GM21717 (cell line): ENCODE data around the gene SLC9A8.
"Not testable (repeated sequence)": the region's sequence is repeated elsewhere in the genome, so short reads cannot be mapped to it uniquely, and the experiment has no call there.

Experiments
- ATAC-seq: cut with Tn5 transposase; IDR thresholded peaks from one replicate; pipeline ENCODE4 v1.9.1; 2021; ENCODE audit warnings: mild to moderate bottlenecking, moderate library complexity; ENCODE audit not compliant: unreplicated experiment

The SLC9A8 gene

DNA sequence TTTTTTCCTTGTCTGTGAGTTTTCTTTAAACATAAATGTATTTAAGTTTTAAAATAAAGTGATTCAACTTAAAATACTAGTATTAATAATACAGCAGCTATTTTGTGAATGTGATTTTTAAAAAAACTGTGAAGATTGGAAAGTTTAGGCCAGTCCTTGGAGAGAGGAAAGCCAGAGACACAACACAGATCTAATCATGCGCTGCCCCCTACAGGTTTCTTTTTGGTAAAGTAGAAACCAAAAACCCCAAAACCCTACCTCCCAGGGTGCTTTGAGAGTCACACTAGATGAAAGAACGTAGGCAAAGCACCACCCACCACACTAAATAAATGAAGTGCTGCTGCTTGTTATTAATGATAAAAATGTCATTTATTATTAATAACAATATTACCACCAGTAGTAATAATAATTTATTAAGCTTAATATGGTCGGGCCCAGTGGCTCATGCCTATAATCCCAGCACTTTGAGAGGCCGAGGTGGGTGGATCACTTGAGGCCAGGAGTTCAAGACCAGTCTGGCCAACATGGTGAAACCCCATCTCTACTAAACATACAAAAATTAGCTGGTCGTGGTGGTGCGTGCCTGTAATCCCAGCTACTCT lies 33.7 kb downstream of the SLC9A8 start:
- ATAC-seq = no peak

DNA sequence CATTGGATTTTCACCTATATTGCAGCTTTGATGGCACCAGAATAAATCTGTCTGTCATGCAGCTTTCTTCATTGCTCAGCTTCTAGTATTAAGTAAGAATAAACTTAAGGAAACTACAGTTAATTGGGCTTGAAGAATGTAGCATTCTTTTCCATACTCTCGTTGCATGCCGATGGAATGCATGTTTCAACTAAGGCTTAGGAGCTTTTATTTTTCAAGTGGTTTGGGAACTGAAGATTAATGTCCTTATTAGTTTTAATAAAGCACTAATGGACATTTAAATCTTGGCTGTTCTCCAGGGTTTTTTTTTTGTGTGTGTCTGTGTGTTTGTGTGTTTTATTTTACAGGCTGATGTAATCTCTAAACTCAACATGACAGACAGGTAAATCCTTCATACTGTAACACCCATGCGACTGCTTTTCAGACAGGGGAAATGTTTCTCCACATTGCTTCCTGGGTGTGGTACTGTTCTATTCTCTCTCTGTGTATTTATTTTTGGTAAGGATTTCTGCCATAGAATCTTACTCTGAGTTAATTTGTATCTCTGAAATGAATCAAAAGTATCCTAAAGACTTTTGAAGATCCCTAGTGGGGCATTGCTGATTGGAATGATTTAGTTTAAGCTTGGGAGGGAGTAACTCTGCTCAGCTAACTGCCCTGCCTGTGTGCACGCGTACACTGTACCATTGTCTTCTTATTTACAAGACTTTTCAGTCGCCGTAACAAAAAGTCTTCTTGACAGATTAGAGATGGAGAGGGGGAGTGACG lies 38.0 kb downstream of the SLC9A8 start:
- ATAC-seq = no peak

DNA sequence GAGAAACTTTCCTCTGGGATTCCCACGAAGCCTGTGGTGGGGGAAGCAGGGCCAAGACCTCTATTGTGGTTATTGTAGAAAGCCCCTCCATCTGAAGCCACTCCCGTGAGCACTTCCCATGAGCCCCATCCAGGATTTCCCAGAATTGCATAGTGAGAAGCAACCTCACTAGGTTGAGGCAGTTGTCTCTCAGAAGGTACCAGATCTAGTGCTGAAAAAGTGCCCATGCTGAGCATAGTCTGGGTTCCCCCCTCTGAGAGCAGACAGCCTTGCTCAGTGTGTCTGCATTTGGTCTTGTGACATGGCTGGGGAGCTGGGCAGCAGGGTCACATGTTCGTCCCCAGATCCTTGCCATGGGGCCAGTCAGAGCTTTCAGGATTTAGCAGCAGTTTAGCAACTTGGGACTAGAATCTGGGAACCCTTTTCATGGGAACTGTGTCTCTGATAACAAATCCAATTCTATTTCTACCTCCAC lies 38.6 kb downstream of the SLC9A8 start:
- ATAC-seq = no peak

DNA sequence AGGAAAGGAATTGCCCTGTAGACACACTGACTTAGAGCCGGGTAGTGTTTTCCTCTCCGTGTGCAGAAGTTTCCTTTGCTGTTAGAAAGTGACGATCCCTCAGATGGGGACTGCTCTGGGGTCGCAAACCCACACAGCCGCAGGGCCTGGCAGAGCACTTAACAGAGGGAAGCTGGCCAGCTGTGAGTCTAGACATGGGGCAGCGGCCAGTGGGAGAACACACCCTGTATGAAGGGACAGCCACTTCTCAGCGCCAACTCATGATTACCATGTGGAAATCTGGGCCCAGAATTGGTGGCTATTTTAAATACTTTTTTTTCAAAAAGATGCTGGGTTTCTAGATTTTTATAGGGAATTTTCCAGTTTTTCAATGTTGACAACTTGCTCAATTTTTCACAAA lies 39.4 kb downstream of the SLC9A8 start:
- ATAC-seq = no peak

DNA sequence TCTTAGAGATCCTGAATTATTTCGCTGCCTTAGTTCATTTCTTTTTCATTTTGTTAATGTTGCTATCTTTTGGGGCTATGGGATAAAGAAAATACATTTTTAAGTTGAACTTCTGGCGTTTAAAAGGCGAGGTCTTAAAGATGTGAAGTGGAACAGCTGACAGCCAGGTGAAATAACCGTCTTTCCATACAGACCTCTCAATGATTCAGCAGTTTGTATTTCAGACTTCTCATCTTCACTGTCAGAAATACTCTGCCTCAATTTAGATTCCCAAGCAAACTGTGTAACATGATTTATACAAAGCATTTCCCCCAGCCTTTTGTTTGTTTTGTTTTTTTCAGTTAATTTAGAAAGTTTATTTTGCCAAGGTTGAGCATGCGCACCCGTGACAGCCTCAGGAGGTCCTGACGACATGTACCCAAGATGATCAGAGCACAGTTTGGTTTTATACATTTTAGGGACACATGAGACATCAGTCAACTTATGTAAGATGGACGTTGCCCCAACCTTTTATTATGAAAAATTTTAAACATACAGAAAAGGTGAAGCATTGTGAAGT lies 40.0 kb downstream of the SLC9A8 start:
- ATAC-seq = no peak

DNA sequence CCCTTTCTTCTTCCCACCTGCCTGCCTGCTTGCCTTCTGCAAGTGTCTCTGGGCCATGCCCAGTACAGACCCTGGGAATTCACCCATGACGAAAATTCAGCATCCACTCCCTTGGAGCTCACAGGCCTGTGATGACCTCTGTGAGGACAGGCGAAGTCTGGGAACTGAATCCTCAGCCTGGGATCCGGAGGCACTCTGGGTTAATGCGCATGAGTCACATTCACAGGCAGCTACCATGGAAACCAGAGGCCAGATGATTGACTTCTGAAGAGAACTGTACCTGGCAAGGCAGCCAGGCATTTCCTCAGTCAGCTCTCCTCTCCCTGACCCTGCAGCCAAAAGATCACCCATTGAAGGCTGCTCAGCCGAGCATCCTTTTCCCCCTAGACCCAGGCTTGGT lies 41.0 kb downstream of the SLC9A8 start:
- ATAC-seq = no peak

DNA sequence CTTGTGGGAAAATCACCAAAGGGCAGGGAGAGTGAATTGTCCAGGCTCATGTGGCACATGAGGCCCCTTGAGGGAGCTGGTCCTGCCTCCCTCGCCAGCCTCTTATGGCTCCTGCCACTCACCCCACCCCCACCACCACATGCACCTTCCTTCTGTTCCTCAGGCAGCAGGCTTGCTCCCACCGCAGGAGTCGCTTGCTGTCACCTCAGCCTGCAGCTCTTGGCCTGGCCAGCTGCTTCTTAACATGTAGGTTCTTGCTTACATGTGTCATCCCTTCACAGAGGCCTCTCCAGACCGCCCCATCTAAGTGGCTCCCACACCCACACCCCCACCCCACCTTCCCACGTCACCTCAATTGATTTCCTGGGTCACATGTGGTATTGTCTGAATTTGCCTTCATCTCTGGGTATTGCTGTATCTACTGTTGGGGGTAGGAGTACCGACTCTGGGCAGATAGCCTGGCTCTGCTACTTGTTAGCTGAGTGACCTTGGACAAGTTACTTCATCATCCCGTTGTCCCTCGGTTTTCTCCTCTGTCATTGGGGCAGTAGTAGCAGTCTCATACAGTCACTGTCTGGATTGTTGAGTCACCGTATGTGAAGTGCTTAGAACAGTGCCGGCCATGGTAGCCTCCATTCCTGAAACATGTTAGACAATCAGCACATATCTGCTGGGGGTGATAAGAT lies 41.7 kb downstream of the SLC9A8 start:
- no peak for ATAC-seq

DNA sequence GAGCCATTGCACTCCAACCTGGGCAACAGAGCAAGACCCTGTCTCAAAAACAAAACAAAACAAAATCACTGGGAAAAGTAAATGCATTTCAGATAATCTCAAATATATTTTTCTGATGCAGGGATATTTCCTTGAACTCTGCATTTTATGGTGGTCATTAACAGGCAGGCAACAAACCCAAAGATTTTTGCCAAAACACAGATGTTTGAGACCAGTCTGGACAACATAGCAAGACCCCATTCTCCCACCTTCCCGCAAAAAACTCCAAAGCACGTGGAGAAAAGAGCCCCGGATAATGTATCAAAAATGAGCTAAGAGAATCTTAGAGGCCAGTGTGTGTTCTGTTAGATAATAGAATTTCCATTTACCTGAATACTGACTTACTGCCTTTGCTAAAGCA lies 44.3 kb downstream of the SLC9A8 start:
- no peak for ATAC-seq

DNA sequence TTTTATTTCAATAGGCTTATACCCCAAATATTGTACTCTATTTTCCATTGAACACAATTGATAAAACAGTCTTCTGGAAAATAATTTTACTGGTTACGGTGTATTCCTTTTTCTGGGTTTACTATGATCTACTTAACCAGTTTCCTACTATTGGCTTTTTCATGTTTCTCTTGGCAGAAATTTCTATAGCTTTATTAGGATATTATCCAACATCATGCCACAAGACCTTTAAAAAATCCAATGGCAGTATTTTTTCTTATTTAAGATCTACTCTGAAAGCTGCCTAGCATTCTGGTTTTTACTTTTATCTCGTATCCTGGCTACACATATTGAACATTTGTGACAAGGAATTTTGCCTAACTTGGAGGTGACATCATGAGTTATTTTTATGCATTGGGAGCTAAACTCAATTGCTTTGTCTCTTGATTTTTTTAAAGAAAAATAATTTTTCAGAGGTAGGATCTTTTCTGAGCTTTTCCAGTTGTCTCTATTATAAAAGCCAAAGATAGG lies 45.5 kb downstream of the SLC9A8 start:
- no peak for ATAC-seq

DNA sequence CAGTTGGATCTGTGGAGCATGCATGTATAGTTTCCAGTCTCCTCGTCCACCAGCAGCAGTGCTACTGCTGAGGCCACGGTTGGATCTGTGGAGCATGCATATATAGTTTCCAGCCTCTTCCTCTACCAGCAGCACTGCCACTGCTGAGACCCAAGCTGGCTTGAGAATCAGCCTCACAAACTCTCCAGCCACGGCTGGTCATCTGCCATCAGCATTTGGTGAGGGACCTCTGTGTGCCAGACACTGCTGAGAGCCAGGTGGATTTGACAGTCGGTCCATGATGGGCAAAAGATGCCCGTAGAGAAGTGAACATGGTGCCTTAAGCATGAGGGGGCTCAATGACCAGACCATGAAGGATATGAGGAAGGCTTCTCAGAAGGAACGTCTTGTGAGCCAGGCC lies 46.4 kb downstream of the SLC9A8 start:
- no peak for ATAC-seq

DNA sequence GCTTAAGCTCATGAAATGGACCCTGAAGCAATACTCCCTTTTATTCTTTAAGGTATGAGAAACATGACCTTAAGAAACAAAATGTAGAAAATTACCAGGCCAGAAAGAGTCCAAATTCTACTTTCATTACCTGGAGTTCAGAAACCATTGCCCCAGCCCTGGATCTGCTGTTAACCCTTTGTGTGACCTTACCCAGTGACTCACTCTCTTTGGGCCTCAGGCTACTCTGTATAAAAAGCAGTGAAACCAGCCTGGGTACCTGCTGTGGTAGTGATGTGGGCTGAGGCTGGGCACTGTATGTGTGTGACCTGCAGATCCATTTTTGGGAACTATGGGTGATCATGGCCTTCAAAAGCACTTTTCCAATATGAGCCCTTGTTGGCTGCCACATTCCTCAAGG lies 47.2 kb downstream of the SLC9A8 start:
- no peak for ATAC-seq

DNA sequence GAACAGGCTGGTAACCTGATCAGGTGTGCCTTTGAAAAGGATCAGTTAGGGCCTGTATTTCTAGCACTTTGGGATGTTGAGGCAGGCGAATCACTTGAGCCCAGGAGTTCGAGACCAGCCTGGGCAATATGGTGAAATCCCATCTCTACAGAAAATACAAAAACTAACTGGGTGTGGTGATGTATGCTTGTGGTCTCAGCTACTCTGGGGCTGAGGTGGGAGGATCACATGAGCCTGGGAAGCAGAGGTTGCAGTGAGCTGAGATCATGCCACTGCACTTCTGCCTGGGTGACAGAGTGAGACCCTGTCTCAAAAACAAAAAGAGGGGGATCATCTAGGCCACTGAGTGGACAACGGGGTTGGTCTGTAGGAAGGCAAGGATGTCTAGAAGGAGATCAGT lies 48.6 kb downstream of the SLC9A8 start:
- ATAC-seq = not testable (repeated sequence)

DNA sequence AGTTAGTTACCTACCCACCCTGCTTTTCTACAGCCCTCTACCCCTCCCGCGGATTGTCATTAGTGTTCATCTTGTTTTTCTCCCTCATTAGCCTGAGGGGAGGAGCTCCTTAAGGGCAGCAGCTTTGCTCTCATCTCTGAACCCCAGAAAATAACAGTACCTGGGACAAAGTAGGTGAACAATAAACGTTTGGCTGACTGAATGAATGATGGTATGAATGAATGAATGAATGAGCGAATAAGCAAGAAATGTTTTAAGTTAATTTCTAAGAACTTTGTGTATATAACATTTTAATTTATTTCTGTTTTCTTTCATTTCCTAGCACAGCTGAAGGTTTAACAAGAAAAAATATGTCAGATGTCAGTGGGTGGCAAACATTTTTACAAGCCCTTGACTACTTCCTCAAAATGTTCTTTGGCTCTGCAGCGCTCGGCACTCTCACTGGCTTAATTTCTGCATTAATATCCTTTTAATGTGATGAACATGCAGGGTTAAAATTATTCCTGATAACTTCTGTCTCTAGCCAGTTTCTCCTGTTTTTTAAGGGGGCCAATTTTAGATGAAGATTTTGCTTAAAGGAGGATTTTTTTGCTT lies 50.1 kb downstream of the SLC9A8 start:
- no peak for ATAC-seq

DNA sequence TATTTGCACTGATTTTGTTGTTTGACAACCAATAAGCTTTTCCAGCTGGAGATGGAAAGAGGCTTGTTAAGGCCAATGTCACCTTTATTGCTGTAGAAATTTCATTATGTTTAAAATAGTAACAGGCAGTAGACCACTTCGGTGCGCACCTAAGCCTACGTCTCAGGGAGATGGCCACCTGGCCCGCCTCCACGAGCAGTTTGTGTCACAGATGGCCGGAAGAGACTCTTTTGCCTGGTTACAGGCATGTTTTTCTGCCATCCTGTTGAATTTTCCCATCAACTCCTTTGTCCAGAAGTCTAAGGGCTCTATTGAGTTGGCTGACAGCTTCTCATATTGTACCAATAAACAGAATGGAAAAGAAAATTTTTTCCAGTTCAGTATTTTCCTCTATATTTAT lies 51.0 kb downstream of the SLC9A8 start:
- ATAC-seq = no peak

DNA sequence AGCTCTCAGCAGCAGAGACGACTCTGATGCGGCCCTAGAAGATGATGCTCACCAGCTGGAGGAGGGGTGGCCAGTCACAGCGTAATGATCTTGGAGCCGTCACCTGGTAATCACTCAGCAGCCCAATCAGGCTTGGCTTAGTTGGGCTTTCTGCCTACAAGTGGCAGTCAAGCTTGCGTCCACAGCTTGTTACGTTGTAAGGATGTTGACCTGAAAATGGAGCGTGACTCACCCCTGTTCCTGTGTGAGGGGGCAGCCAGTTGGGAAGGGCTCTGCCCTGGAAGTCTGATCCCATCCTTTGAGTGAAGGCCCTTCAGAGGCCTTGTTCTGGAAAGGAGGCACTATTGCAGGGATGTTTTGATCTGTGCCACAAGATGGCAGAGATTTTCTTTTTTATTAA lies 52.9 kb downstream of the SLC9A8 start:
- no peak for ATAC-seq

DNA sequence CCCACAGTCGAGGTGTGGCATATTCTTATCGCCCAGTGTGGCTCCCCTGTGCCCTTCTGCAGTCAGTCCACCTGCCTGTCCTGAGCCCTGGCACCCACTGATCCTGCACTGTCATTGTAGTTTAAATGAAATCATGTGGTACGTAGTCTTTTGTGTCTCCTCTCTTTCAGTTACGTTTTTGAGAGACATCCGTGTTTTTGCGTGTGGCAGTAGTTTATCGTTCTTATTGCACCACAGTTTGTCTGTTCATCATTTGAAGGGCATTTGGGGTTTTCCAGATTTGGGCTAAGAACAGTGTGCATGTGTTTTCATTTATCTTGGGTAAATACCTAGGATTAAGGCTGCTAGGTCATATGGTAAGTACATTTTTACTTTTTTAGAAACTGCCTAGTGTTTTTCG lies 53.4 kb downstream of the SLC9A8 start:
- ATAC-seq = no peak

DNA sequence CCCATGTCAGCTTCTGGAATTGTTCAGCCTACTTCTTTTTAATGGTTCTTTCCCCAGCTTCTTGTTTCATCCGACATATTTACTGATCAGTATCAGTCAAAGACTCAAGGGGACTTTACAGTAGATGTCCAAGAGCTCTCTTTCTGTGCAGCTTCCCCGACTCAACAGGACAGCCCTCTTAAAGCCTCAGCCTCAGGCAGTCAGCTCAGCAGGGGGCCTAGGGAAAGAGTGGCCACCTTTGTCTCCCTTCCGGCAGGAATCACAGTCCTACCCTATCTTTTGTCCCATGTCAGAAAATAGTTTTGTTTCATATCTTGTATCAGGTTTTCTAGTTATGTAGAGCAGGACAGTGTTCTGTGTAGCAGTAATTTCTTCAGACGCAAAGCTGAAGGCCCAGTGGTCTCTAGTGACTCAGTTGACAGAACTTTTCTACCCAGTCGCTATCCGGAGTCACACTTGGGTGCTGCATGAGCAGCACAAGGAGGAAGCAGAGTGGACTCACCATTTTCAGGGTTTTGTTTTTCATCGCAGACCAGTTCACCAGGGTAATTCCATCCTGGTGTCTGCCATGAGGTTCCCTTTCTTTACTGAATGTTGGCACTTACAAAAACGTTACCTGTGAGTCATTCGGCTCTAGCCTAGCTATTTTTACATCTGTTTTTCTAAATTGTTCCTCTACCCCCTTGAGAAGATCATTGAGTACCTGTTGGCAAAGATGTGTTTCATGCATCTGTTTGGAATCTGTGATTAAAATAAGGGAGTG lies 55.0 kb downstream of the SLC9A8 start:
- no peak for ATAC-seq

DNA sequence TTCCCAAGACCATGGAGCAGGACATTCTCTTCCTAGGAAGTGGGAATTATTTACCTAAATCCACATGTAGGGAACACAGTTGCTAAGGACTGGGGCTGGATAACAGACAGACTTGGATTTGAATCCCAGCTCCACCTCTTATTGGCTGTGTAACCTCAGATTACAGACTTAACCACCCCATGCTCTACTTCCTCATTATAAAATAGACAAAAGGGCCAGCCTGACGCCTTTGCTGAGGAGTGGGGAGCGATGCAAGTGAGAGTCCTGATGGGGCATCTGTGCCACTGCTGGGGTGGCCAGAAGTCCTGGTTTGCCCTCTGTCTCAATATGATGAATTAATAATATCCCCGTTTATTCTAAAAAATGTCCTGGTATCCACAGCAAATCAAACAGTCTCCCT lies 55.9 kb downstream of the SLC9A8 start:
- ATAC-seq = no peak

DNA sequence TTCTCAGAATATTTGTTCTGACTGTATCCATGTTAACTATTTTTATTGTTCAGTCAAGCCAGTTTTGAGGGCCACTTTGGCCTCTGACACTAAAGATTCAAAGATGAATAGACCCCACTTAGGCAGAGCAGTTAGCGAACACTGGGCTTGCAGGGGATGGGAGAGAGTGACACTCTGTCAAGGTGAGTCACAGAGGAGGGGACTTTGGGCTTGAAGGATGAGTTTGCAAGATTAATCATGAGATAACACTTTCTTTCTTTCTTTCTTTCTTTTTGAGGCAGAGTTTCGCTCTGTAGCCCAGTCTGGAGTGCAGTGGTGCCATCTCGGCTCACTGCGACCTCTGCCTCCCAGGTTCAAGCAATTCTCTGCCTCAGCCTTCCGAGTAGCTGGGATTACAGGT lies 56.3 kb downstream of the SLC9A8 start:
- no peak for ATAC-seq

DNA sequence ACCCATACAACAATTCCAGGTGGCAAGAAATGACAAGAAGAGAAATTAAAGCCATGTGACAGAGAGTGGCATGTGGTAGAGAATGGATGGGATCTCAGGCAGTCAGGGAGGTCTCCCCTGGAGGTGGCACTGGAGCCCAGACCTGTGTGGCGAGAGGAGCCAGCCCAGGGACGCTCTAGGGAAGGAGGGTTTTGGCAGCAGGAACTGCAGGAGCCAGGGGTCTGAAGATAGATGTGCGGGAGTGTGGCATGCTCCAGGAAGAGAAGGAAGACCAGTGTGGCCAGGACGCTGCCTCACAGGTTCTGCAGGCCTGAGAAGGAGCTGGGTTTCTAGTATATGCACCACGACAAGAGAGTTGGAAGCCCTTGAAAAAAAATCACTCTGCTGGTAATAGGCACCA lies 57.6 kb downstream of the SLC9A8 start:
- no peak for ATAC-seq
